NOMO-1 treated with dmso at 0.1 percent for 144 hours (cell line): ENCODE measurements around the gene F2R.

ENCODE experiments used
- DNase-seq: peaks from one replicate; lab custom pipeline; 2025; ENCODE audit not compliant: unreplicated experiment; lab: John Stamatoyannopoulos, UW

The F2R gene

DNA sequence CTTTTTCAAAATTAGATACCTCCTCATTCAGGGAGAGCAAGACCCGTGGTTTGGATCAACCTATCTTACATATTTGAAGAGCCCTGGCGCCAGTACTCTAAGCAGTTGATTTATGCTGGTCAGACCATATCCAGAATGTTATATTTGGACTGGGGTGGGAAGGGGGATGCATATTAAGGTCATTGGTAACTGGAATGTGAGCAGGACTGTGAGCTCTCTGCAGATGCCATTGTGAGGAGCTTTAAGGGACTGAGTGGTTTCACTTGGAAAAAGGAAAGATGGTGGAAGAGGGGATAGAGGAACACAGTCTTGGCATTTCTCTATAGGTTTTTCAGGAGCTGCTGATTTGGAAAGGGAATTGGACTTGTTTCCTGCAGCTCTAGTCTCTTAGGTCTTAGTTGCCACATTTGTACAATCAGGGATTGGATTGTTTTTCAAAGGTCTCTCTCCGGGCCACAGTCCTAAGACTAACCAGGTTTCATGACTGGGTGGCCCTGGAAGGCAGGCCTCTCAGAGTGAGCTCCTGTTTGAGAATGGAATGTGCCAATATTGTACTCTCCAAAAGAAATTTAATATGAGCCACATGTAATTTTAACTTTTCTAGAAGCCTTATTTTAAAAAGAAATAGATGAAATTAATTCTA lies 25.8 kb upstream of the F2R start:
- DNase-seq: no peak

DNA sequence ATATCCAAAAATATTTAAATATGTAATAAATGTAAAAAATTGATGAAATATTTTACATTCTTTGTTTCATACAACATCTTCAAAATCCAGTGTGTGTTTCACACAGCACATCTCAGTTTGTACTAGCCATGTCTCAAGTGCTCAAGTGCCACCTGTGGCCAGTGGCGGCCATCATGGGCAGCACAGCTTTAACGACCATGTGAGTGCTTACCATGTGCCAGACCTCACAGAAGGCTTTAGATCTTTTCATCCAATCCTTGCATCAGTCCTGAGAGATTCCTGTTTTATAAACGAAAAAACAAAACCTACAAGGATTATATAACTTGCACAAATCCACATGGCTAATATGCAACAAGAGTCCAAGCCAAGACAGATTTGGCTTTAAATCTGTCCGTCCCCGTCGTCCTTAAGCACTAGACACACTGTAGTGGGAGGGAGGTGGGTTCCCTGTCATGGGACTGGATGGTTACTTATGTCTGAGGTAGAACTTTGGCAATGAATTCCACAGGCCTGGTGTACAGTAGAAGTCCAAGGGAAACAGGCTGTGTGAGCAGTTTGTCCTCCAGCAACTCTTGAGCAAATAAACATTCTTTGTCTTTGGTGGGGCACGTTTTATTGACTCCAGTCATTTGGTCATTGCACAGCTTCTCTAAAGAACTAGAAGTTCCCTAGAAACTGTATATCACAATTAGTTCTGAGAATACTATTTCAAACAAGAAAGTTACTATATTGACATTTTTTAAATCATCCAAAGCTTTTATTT lies 25.0 kb upstream of the F2R start:
- no peak for DNase-seq

DNA sequence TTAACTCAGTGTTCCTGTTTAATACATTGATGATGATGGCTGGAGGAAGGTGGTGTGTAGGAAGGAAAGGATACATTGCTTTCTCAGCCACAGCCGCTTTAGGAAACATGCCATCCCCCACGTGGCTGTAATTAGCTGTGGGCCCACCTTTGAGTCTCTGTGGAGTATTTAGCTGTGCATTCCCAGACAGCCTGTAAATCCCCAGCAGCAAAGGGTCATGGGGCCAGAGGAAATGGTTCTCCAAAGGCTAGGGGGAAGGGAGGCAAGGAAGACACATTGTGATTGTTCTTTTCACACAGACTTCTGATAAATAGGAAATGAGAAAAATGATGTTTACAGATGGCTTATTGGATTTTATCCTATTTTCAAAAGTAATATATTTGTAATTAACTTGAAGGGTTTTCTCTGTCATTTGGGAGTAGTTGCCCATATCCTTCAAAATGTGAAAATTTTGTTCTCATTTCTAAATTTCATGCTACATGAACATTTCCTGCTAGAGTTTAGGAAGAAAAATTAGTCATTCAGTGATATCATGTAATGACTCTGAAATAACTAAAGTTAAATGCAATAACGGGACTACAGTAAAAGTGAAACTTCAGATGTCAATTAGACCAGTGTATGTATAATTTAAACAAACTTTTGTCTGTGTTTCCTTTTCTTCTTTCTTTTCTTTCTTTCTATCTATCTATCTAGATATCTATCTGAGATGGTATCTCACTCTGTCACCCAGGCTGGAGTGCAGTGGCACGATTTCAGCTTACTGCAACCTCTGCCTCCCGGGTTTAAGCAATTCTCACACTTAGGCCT lies 24.3 kb upstream of the F2R start:
- no peak for DNase-seq

DNA sequence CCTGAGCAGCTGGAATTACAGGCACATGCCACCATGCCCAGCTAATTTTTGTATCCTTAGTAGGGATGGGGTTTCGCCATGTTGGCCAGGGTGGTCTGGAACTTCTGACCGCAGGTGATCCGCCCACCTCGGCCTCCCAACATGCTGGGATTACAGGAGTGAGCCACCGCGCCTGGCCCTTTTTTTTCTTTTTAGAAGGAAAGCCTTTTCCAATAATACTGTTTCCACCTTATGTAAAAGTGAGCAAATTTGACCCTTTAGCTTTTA lies 23.7 kb upstream of the F2R start:
- no peak for DNase-seq

DNA sequence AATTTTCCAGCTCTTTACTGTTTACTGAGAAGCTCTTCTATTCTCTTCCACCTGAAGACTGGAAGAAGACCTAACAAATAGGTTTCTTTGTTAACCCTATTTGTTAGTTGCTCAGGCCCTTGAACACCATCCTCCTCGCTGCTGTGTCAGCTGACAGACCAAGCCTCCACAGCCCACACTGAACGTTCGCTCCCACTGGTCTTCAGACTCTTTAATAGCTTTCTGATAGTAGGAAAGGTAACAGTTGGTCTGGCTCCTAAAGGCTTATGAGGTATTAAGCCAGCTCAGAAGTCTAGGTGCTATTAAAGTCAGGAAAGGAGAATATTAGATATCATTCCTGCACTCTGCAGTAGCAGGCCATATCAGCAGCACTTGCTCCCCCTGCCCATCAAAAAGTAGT lies 23.3 kb upstream of the F2R start:
- DNase-seq: no peak

DNA sequence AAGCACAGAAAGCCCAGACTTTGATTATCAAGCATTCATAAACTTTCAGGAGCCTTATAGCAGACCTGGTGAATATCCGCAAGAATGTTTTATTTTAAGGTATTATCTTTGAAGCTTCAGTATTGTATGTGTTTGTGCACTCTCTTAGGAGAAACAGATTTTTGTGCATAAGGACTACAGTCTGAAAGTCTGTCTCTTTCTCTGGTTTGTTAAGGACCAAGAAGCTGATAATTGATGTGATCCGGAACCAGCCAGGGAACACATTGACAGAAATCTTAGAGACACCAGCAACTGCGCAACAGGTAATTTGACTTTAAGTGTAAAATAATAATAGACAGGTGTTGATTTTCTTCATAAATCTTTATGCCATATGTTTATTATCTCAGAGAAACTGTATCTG lies 22.8 kb upstream of the F2R start:
- no peak for DNase-seq

DNA sequence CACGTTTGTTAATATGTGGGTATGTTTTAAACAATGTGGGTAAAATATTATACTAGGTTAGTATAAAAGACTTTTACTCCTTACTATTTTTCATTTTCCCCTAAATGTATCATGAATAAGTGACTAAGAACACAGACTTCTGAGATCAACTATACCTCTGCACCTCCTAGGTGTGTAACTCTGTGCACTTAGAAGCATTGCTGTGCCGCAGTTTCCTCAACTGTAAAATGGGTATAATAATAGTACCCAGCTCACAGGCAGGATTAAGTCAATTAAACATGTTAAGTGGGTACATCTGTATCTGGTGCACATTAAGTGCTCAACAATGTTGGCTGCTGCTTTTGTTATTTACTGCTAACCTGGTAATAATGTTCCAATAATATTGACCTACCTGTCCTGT lies 21.6 kb upstream of the F2R start:
- DNase-seq: no peak

DNA sequence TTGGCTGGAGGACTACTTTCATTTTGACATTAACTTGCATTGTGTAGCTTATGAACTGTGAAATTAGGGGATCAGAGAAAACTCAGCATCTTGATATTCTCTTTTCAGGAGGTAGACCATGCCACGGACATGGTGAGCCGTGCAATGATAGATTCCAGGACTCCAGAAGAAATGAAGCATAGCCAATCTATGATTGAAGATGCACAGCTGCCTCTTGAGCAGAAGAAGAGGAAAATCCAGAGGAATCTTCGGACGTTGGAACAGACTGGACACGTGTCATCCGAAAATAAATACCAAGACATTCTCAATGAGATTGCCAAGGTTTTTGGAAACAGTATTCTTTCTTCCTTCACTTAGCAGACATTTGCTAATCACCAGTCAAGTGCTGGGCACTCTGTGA lies 20.6 kb upstream of the F2R start:
- no peak for DNase-seq

DNA sequence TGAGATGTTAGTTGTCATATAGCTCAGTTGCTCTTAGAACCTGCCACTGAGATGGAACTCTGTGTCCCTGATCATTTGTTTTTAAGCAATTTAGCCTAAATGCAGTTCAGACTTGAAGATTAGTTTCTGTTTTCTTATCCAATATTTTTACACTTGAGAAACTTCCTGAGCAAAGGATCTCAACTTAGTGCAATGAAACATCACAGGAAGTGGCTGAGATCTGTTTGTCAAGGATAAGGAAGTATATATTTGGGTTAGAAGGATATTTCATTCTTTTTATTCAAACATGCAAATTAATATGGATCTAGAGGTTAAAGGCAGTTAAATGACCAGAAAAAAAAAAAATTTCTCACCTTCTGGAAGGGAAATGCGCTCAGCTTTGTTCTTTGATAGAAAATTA lies 19.7 kb upstream of the F2R start:
- DNase-seq: no peak

DNA sequence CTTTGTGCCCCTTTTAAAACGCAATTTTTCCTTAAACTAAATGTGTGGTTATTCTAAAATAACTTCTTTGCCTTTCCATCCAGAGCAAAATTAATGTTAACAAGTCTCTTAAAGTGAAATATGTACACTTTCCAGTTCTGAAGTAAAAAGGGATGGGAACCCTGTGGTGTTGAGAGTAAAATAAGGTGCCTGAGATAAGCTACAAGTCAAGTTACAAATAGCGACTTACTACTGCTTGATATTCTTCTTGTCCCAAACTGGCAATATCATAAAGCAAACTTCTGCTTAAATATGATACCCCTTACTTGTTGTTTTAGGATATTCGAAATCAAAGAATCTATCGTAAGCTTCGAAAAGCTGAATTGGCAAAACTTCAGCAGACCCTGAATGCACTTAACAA lies 18.3 kb upstream of the F2R start:
- no peak for DNase-seq

DNA sequence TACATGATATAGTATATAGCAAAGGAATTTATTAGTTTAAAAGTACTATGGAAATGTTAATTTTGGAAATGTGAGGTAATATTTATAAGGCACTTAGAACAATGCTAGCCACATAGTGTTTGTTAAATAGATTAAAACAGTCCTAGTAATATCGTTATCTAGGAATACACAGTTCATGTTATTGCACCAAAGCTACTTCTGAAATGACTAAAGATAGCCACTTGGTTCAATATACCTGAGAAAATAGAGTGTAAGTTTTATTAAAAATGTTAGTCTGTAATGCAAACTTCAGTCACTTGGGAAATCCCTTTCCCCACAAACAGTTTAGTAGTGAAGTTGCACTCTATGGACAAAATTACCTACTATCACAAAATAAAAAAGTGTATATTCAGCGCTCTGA lies 15.4 kb upstream of the F2R start:
- no peak for DNase-seq

DNA sequence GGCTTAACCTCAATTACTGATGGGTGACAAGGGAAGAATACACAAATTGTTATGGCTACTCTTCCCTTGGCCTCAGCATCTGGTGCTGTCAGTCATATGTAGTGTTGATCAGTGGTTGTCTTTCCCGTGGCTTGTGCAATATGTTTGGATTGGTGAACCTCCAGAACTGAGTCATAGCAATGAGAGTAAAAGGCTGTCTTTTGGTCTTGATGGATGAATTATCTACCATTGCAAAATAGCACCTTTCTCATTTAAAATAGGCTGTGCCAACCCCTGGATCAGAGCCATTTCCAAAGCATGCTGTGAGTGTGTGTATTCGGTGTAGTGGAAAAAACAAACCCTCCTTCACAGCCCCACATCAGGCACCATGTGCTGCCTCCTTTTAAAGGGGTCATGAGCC lies 14.6 kb upstream of the F2R start:
- no peak for DNase-seq

DNA sequence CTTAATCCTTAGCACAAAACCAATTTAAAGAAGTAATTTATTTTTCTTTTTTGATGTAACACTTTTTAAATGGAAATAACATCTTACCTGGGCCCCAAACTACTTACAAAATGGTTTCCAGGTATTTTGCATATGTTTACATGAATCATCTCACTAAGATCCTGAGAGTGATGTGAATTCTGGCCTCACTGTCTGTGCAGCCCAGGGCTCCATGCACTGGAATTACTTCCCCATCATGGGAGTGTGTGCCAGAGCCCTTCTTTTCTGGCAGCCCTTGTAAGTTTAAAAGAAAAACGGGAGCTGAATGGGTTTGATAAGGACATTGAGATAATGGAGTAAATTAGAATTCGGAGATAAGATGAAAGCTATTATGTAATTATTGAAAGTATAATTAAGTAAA lies 12.2 kb upstream of the F2R start:
- no peak for DNase-seq

DNA sequence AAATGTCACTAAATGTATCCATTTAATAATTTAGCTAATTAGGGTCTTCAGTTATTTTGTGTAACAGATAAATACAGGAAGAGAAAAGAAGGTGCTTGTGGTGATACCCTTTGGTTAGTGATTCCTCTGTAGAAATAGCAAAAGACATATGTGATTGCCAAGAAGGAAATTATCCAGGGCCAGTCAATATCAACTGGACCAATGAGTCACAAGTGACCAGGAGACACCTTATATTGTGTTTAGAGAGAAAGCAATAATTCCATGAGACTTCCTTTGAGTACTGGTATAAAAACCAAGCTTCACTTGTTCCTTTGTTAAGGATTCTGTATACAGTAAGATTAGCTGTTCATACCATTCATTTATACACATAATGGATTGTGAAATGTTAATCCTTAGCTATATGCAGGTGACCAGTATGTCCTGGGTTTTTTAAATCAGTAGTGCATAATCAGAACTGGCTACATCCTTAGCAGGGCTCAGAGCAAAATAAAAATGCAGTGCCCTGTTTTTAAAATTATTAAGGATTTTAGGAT lies 11.7 kb upstream of the F2R start:
- DNase-seq: no peak

DNA sequence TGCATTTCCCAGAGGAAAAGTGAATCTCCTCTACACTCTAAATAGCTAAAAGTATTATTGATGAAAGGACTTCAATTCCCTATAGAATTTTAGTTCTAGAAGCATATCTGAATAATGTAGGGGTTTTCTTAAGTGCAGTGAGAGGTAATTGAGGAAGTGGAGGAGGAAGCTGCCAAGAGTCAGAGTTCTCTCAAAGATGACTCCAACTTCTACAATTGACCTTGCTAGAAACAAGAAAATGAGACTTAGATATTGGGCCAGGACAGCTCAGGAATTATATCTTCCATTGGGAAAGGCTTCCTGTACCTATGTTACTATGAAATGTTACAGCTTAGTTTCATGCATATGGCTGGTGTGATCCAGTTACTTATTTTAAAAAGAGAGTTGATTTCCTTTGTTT lies 10.4 kb upstream of the F2R start:
- DNase-seq: no peak

DNA sequence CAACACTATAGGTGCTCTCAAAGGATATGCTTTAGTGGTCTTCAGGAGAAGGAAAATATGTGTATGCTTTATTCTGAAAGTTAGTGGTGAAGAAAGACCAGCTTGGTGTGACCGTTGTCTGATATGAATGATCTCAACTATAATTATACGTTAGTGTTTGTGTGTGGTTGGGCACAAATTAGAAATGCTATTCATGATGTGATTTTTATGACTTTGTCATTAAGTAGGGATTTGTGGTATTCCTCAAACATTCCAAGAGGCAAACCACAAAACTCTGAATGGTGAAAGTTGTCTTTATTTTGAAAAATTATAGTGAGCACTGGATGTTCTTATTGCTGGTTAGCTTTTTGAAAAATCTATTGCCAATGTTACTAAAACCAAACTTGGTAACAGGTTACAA lies 6.2 kb upstream of the F2R start:
- no peak for DNase-seq

DNA sequence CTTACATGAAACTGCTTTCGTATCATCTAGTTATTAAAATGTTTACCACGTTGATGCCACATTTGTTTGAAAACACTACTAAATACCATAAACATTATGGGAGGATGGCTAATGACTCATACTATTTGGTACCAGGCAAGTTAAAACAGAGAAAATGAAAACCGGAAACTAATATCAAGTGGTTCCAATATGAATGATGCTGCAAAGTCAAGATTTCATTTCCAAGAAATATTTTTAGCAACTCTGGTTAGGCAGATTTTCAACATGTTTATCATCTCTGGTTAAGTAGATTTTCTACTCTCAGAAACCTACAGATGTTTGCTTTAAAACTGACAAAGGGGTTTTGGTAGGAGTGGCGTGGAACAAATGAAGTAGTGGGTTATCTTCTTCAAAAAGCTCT lies 4.9 kb upstream of the F2R start:
- DNase-seq: no peak

DNA sequence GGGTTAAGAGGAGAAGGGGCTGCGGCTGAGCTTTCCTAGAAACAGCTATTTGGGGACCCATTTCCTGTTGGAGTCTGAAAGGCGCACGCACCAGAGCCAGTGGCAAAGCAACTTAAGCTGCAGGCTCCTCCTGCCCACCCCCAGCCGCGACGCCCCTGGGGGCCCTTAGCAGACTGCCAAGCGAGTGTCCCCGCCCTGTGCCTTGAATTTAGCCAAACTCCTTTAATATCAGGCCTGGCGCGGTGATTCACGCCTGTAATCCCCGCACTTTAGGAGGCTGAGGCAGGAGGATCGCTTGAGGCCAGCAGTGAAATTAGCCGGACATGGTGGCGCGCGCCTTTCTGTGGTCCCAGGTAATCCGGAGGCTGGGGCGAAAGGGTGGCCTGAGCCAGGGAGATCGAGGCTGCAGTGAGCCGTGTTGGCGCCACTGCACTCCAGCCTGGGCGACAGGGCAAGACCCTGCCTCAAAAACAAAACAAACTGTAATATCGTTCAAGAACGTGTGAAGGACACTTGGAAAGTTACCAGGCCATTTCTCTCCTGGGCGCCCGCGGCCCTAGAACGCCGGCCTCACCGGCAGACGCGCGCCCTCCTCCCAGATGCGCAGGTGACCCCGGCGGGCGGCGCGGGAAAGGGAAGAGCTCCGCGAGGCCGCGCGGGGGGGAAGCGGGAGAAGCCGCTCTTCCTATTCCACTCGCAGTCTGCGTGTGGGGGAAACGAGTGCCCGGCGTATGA lies 1.0 kb upstream of the F2R start:
- DNase-seq: no peak

DNA sequence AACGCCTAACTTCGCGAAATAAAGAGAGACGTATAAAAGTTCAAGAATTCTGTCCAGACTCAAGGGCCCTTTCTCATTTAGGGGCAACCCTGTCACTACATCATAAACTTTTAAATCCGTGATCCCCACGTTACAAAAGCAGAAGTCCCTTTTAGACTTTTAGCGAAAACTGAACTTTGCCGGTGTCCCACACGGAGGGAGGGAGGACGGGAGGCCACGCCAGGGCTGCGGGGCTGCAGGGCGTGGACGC lies 515 bp upstream of the F2R start:
- DNase-seq: no peak

DNA sequence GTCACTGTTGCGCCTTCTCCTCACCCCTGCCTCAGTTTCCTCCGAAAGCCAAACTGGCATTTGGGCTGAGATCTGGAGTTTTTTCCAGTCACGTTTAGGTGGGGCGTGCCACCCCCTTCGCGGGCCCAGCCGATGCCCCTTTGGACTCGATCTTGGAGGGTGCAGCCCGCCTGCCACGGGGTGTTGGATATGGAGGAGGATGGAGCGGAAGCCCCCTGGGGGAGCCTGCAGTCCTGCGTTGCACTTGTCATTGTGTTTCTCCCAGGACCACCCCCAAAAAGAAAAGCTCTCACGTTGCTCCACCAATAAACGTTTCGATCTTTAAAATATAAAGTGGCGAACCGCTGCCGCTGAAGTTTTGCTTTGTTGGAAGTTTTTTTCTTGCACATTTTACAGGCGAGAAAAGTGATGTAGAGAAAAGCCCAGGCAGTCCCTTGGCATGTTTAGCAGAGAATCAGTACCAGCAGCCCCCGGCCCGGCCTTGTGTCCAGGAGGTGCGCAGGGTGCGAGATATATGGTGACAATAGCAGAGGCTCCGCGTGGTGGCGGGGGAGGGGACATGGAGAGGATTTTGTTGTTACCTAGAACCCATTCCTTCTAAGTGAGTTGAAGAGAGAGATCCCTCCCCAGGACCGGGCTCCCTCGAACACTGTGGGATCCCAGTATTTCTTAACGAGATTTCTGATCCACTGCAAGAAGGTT lies 681 bp downstream of the F2R start:
- no peak for DNase-seq
